ENCODE results near the gene C16orf96. TPM values are rescaled to one million over a fixed set of nuclear protein-coding genes. Genes with fewer than 3 reads are reported as not detected.
A peak's percentile ranks its signal among the peaks of the same experiment; 100 is the strongest.

Gene C16orf96
- total and polyA plus RNA-seq, 2 of the 8 experiments (the other 6 are each of a cell fraction or from before 2014, with no cell fraction given): 1.0 to 1.3 TPM

GRCh38 chr16:4529085-4530060 is 26.8 kb upstream of the C16orf96 start:
- no peak overlapping the region for H4K91ac ChIP-seq (replicated peaks; ENCODE audit: insufficient read length, low read length)
- no peak overlapping the region for H2BK15ac ChIP-seq (ENCODE audit: low read length)
- peak overlapping the region in 2 of 4 experiments; percentile 12 to 17; a peak in 2 of 8 replicates for H3K4me3 ChIP-seq (ENCODE audit: extremely low read depth in 1 of 4, insufficient read depth in 2 of 4, low read depth in 3 of 4, low read length in 4 of 4)
- H3K4me2 ChIP-seq (ENCODE audit: insufficient read depth in 1 of 2, low read depth in 2 of 2, low read length in 2 of 2): peak overlapping the region; percentile 58 to 63
- H4K5ac ChIP-seq (ENCODE audit: insufficient read length, low read depth, low read length): no peak overlapping the region
- H3K9ac ChIP-seq (replicated peaks in 1 of 4; ENCODE audit: extremely low read depth in 1 of 4, low read depth in 3 of 4, low read length in 3 of 4): peak overlapping the region in 2 of 4 experiments; percentile 37 to 44; a peak in 3 of 7 replicates
- CTCF ChIA-PET (ENCODE audit: partially characterized antibody): interaction anchor here (0.5 to 40.7 kb wide), 5 partner anchors 13 to 93 kb away, joined by 3 to 968 read pairs (median 26); partner anchors contain the start of genes C16orf96 and CDIP1
- 0 out of 2 replicates have a peak overlapping the region, but pooled peaks have one; percentile 29 for H2AK5ac ChIP-seq (ENCODE audit: low read depth, low read length)
- H3K23ac ChIP-seq (ENCODE audit: insufficient read length): no peak overlapping the region
- peaks cover 4 to 14% (median 10%) of the 10 kb centered on the region in 4 experiments for H3K4me1 ChIP-seq (replicated peaks in 1 of 4; ENCODE audit: control insufficient read depth in 3 of 4, insufficient read depth in 4 of 4, low read length in 3 of 4)
- H3K14ac ChIP-seq (ENCODE audit: insufficient read length): no peak overlapping the region
- H3K18ac ChIP-seq (ENCODE audit: extremely low read depth, low read length): peak overlapping the region; percentile 39; the same call in 1 of the 2 replicates
- H3K27ac ChIP-seq (ENCODE audit: low read depth, low read length): peak overlapping the region; percentile 76
- H3K27me3 ChIP-seq (replicated peaks in 1 of 4; ENCODE audit: control insufficient read depth in 3 of 4, extremely low read depth in 1 of 4, insufficient read depth in 3 of 4, low read length in 3 of 4): no peaks in the 10 kb centered on the region
- H2AFZ ChIP-seq (ENCODE audit: low read length): no peak overlapping the region
- peaks cover 0 to 11% of the 10 kb centered on the region in 2 experiments for H4K20me1 ChIP-seq (replicated peaks in 1 of 2; ENCODE audit: control insufficient read depth in 1 of 2, insufficient read depth in 2 of 2, low read length in 2 of 2)
- no peak overlapping the region for H3K56ac ChIP-seq (replicated peaks; ENCODE audit: insufficient read length, low read depth, low read length)
- H2BK5ac ChIP-seq (ENCODE audit: low read depth, low read length): peak overlapping the region; percentile 18
- H2BK120ac ChIP-seq (replicated peaks; ENCODE audit: low read depth, low read length): no peak overlapping the region
- 0 out of 2 replicates have a peak overlapping the region, but pooled peaks have one; percentile 11 for H2BK12ac ChIP-seq (ENCODE audit: low read depth, low read length)
- peak overlapping the region; percentile 72; the same call in 1 of the 2 replicates for H2BK20ac ChIP-seq (ENCODE audit: low read length)
- peaks cover 0 to 45% of the 10 kb centered on the region in 2 experiments; a peak in 2 of 4 replicates for H3K79me2 ChIP-seq (ENCODE audit: control insufficient read depth in 1 of 2, insufficient read depth in 2 of 2, low read length in 2 of 2)
- peaks cover 16% of the 10 kb centered on the region for H3K79me1 ChIP-seq (ENCODE audit: low read depth, low read length)
- FAIRE-seq: peak; percentile 76
- H3K23me2 ChIP-seq (ENCODE audit: low read depth, low read length): no peaks in the 10 kb centered on the region; the same call in 1 of the 2 replicates
- H4K8ac ChIP-seq (ENCODE audit: extremely low read depth, insufficient read depth, low read length): no peak overlapping the region
- POLR2A ChIA-PET (ENCODE audit: partially characterized antibody): interaction anchor here (0.9 to 1.9 kb wide), 11 partner anchors 9 to 85 kb away, joined by 3 to 7 read pairs (median 5); partner anchors contain the start of genes CDIP1 and UBALD1
- WGBS, 2 experiments (ENCODE audit: extremely low coverage in 1 of 2, insufficient coverage in 1 of 2, insufficient read length in 1 of 2, insufficient replicate concordance in 2 of 2, low coverage in 1 of 2, low lambda C conversion rate in 2 of 2, missing lambda C conversion rate in 1 of 2): 26% methylated on average over 16 of the region's 16 CpGs; no CpG with 5 or more reads in 1 of the 2 experiments
- H3K9me3 ChIP-seq (ENCODE audit: insufficient read depth in 2 of 2, low read depth in 1 of 2, low read length in 1 of 2): no peaks in the 10 kb centered on the region
- H3K4ac ChIP-seq (replicated peaks; ENCODE audit: insufficient read length, low read depth, low read length): peak overlapping the region; percentile 24
- DNase-seq (ENCODE audit: low read depth in 1 of 2, low spot score in 2 of 2): peak; percentile 76 to 91
- peaks cover 2 to 11% (median 6%) of the 10 kb centered on the region in 4 experiments; a peak in 6 of 8 replicates for H3K36me3 ChIP-seq (ENCODE audit: control insufficient read depth in 2 of 4, insufficient read depth in 4 of 4, low read length in 3 of 4)
- TF ChIP-seq SP2 (IDR thresholded peaks at IDR 0.05; ENCODE audit: low read length): no peak
- TF ChIP-seq TAF1 (IDR thresholded peaks at IDR 0.05; ENCODE audit: low read depth, low read length): 0 out of 2 replicates have a peak, but pooled peaks have one; percentile 17
- TF ChIP-seq, protein P1, sequence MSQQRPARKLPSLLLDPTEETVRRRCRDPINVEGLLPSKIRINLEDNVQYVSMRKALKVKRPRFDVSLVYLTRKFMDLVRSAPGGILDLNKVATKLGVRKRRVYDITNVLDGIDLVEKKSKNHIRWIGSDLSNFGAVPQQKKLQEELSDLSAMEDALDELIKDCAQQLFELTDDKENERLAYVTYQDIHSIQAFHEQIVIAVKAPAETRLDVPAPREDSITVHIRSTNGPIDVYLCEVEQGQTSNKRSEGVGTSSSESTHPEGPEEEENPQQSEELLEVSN (IDR thresholded peaks at IDR 0.05): peak; percentile 19
- no peak for TF ChIP-seq BRCA1 (IDR thresholded peaks at IDR 0.05; ENCODE audit: low read depth, low read length)
- TF ChIP-seq POLR2A (IDR thresholded peaks at IDR 0.05; ENCODE audit: control extremely low read depth in 1 of 2, low read depth in 2 of 2, low read length in 2 of 2): 0 out of 3 replicates have a peak, but pooled peaks of 1 of the 2 experiments have one; percentile 51
- peak; percentile 22 for TF ChIP-seq TAF7 (optimal IDR thresholded peaks at IDR 0.05; ENCODE audit: borderline replicate concordance, low read depth, low read length)
- TF ChIP-seq, protein P2, sequence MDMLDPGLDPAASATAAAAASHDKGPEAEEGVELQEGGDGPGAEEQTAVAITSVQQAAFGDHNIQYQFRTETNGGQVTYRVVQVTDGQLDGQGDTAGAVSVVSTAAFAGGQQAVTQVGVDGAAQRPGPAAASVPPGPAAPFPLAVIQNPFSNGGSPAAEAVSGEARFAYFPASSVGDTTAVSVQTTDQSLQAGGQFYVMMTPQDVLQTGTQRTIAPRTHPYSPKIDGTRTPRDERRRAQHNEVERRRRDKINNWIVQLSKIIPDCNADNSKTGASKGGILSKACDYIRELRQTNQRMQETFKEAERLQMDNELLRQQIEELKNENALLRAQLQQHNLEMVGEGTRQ (IDR thresholded peaks at IDR 0.05; ENCODE audit: low read length): peak; percentile 47

Data from H1 (cell line).